ENCODE measurements around the gene SCAMP1.
A peak's percentile ranks its signal among the peaks of the same experiment; 100 is the strongest.

Gene SCAMP1

DNA sequence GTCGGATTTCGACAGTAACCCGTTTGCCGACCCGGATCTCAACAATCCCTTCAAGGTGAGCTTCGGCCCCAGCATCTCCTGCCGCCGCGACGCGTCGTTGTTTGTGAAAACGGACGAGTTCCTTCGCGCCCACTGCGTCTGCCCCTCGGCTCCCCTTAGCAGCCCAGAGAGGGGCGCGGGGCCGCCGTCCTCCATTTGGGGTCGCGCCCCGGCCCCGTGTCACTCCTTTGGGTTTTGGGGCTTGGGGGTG is 182 bp downstream of the SCAMP1 start:
- Histone ChIP-seq H3K4me3 (ENCODE audit: low read depth, low read length) (peak overlapping the region; percentile 92), H3K36me3 (ENCODE audit: control insufficient read depth, insufficient read depth, low read length) (no peaks in the 10 kb centered on the region)

GRCh38 chr5:78360924-78361630 is 660 bp downstream of the SCAMP1 start:
- H3K36me3 ChIP-seq (ENCODE audit: control insufficient read depth, insufficient read depth, low read length): no peaks in the 10 kb centered on the region
- TF ChIP-seq CTCF (IDR thresholded peaks at IDR 0.05): no peak
- peak overlapping the region; percentile 97 for H2AFZ ChIP-seq
- peak overlapping the region; percentile 92 for H3K4me3 ChIP-seq (ENCODE audit: low read depth, low read length)
- H3K4me1 ChIP-seq: no peaks in the 10 kb centered on the region
- peaks cover 18% of the 10 kb centered on the region for H3K79me2 ChIP-seq
- no peaks in the 10 kb centered on the region for H3K27me3 ChIP-seq (ENCODE audit: control insufficient read depth, insufficient read depth, low read length)
- no peaks in the 10 kb centered on the region for H3K9me3 ChIP-seq (ENCODE audit: control insufficient read depth, low read length)
- peak overlapping the region; percentile 92 for H3K4me2 ChIP-seq (ENCODE audit: low read length)
- H3K9ac ChIP-seq: peak overlapping the region; percentile 91
- H3K27ac ChIP-seq: peak overlapping the region; percentile 93

More for the DNA sequence above, 182 bp downstream of the SCAMP1 start:
- H2AFZ ChIP-seq: peak overlapping the region; percentile 97
- no peaks in the 10 kb centered on the region for H3K27me3 ChIP-seq (ENCODE audit: control insufficient read depth, insufficient read depth, low read length)
- H3K4me1 ChIP-seq: no peaks in the 10 kb centered on the region
- peak overlapping the region; percentile 91 for H3K9ac ChIP-seq
- no peak for TF ChIP-seq CTCF (IDR thresholded peaks at IDR 0.05)
- H3K9me3 ChIP-seq (ENCODE audit: control insufficient read depth, low read length): no peaks in the 10 kb centered on the region
- peak overlapping the region; percentile 93 for H3K27ac ChIP-seq
- H3K4me2 ChIP-seq (ENCODE audit: low read length): peak overlapping the region; percentile 92
- H3K79me2 ChIP-seq: peaks cover 15% of the 10 kb centered on the region

DNA sequence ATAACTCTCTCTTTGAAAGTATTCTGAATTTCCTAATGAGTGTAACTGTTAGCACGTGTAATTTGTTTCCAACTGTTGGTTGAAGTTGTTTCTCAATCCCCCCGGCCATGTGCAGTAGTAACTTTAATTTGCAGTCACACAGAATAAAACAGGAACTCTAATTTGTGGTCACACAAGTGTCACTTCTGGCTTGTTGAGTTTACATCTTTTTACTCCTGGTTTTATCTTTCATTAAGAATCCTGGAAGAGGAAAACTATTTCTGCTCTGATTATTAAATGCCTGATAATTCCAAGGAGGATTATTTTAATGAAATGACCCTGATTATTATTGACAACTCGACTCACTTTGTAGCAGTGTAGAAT is 1.2 kb downstream of the SCAMP1 start:
- H3K27ac ChIP-seq: peak overlapping the region; percentile 93
- H3K9ac ChIP-seq: no peak overlapping the region
- peaks cover 23% of the 10 kb centered on the region for H3K79me2 ChIP-seq
- no peaks in the 10 kb centered on the region for H3K27me3 ChIP-seq (ENCODE audit: control insufficient read depth, insufficient read depth, low read length)
- no peaks in the 10 kb centered on the region for H3K36me3 ChIP-seq (ENCODE audit: control insufficient read depth, insufficient read depth, low read length)
- no peaks in the 10 kb centered on the region for H3K4me1 ChIP-seq
- no peak for TF ChIP-seq CTCF (IDR thresholded peaks at IDR 0.05)
- H3K4me3 ChIP-seq (ENCODE audit: low read depth, low read length): peak overlapping the region; percentile 92
- no peak overlapping the region for H2AFZ ChIP-seq
- H3K4me2 ChIP-seq (ENCODE audit: low read length): peak overlapping the region; percentile 92
- no peaks in the 10 kb centered on the region for H3K9me3 ChIP-seq (ENCODE audit: control insufficient read depth, low read length)

DNA sequence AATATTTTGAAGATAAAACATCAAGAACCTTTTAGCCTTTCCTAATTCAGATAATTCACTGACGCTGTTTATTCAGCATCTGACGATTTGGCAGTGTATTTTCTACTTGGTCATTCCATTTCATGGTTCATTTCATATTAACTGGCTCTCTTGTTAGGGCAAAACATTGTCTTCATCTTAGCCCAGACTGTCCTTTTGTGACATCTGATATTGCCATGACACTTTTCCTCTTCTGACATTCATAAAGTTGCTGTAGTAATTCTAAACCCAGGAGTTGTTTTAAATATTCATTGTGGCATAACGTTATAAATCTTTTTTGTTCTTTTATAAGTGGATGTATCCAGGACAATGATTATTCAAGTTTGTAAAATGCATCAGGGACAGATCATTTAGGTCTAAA is 1.8 kb downstream of the SCAMP1 start:
- no peaks in the 10 kb centered on the region for H3K36me3 ChIP-seq (ENCODE audit: control insufficient read depth, insufficient read depth, low read length)
- H3K9ac ChIP-seq: no peak overlapping the region
- no peak overlapping the region for H3K4me3 ChIP-seq (ENCODE audit: low read depth, low read length)
- peaks cover 24% of the 10 kb centered on the region for H3K79me2 ChIP-seq
- no peak for TF ChIP-seq CTCF (IDR thresholded peaks at IDR 0.05)
- no peak overlapping the region for H3K27ac ChIP-seq
- H2AFZ ChIP-seq: no peak overlapping the region
- H3K27me3 ChIP-seq (ENCODE audit: control insufficient read depth, insufficient read depth, low read length): no peaks in the 10 kb centered on the region
- no peaks in the 10 kb centered on the region for H3K9me3 ChIP-seq (ENCODE audit: control insufficient read depth, low read length)
- H3K4me2 ChIP-seq (ENCODE audit: low read length): peak overlapping the region; percentile 92
- H3K4me1 ChIP-seq: no peaks in the 10 kb centered on the region

DNA sequence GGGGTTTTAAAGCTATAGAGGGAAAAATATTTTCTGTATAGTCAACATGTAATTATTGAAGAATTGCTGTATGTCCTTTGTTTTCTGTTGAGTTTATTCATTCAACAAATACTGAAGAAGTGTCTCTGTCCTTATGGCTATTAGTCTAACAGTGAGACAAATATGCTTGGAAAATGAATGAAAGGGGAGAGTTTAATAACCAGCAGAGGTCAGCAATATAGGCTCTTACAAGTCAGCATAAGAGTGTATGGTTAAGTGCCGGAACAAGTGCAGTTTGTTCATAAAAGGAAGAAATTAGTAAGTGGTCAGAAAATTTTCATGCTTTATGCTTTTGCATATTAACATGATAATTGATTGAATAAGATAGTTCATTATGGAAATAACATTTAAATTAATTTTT is 3.6 kb downstream of the SCAMP1 start:
- no peak overlapping the region for H3K4me3 ChIP-seq (ENCODE audit: low read depth, low read length)
- TF ChIP-seq CTCF (IDR thresholded peaks at IDR 0.05): no peak
- H3K36me3 ChIP-seq (ENCODE audit: control insufficient read depth, insufficient read depth, low read length): no peaks in the 10 kb centered on the region
- no peaks in the 10 kb centered on the region for H3K27me3 ChIP-seq (ENCODE audit: control insufficient read depth, insufficient read depth, low read length)
- H3K79me2 ChIP-seq: peaks cover 30% of the 10 kb centered on the region
- no peaks in the 10 kb centered on the region for H3K4me1 ChIP-seq
- no peak overlapping the region for H2AFZ ChIP-seq
- H3K27ac ChIP-seq: no peak overlapping the region
- H3K9ac ChIP-seq: no peak overlapping the region
- H3K9me3 ChIP-seq (ENCODE audit: control insufficient read depth, low read length): no peaks in the 10 kb centered on the region
- H3K4me2 ChIP-seq (ENCODE audit: low read length): no peak overlapping the region

Data from parathyroid adenoma (tissue), 2 donors.